ENCODE measurements around the gene TUBGCP6.
"Not testable (repeated sequence)": the region's sequence is repeated elsewhere in the genome, so short reads cannot be mapped to it uniquely, and the experiment has no call there.

TUBGCP6 gene

GRCh38 chr22:50206599-50206998, 38.2 kb downstream of the TUBGCP6 start:
- no peak for DNase-seq (ENCODE audit: low read depth)
- TF ChIP-seq, protein P1, sequence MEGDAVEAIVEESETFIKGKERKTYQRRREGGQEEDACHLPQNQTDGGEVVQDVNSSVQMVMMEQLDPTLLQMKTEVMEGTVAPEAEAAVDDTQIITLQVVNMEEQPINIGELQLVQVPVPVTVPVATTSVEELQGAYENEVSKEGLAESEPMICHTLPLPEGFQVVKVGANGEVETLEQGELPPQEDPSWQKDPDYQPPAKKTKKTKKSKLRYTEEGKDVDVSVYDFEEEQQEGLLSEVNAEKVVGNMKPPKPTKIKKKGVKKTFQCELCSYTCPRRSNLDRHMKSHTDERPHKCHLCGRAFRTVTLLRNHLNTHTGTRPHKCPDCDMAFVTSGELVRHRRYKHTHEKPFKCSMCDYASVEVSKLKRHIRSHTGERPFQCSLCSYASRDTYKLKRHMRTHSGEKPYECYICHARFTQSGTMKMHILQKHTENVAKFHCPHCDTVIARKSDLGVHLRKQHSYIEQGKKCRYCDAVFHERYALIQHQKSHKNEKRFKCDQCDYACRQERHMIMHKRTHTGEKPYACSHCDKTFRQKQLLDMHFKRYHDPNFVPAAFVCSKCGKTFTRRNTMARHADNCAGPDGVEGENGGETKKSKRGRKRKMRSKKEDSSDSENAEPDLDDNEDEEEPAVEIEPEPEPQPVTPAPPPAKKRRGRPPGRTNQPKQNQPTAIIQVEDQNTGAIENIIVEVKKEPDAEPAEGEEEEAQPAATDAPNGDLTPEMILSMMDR (IDR thresholded peaks at IDR 0.05; ENCODE audit: control insufficient read depth, extremely low read depth, insufficient read depth): peak; percentile 31; the same call in 1 of the 2 replicates
- no peak overlapping the region for H3K4me3 ChIP-seq (ENCODE audit: low read depth, low read length)

- DNase-seq (ENCODE audit: low read depth): no peak
Measured at GRCh38 chr22:50205781-50206569, 38.8 kb downstream of the TUBGCP6 start.

GRCh38 chr22:50204998-50205397, 39.8 kb downstream of the TUBGCP6 start:
- not testable (repeated sequence) for DNase-seq (ENCODE audit: low read depth); H3K4me3 ChIP-seq (ENCODE audit: low read depth, low read length)

More at GRCh38 chr22:50205781-50206569, 38.8 kb downstream of the TUBGCP6 start:
- no peak overlapping the region for H3K4me3 ChIP-seq (ENCODE audit: low read depth, low read length)
- TF ChIP-seq, protein P1 (IDR thresholded peaks at IDR 0.05; ENCODE audit: control insufficient read depth, extremely low read depth, insufficient read depth): no peak

- no peak overlapping the region for H3K4me3 ChIP-seq (ENCODE audit: low read depth, low read length)
- TF ChIP-seq, protein P1 (IDR thresholded peaks at IDR 0.05; ENCODE audit: control insufficient read depth, extremely low read depth, insufficient read depth): no peak
- no peak for DNase-seq (ENCODE audit: low read depth)
Measured at GRCh38 chr22:50204571-50204970, 40.3 kb downstream of the TUBGCP6 start.

- no peak overlapping the region for H3K4me3 ChIP-seq (ENCODE audit: low read depth, low read length)
- TF ChIP-seq, protein P1 (IDR thresholded peaks at IDR 0.05; ENCODE audit: control insufficient read depth, extremely low read depth, insufficient read depth): no peak
- no peak for DNase-seq (ENCODE audit: low read depth)
Measured at GRCh38 chr22:50203288-50203687, 41.5 kb downstream of the TUBGCP6 start.

- TF ChIP-seq, protein P1 (IDR thresholded peaks at IDR 0.05; ENCODE audit: control insufficient read depth, extremely low read depth, insufficient read depth): no peak
- no peak for DNase-seq (ENCODE audit: low read depth)
- H3K4me3 ChIP-seq (ENCODE audit: low read depth, low read length): peak overlapping the region; percentile 78
Measured at GRCh38 chr22:50202130-50202666, 42.6 kb downstream of the TUBGCP6 start.

DNA sequence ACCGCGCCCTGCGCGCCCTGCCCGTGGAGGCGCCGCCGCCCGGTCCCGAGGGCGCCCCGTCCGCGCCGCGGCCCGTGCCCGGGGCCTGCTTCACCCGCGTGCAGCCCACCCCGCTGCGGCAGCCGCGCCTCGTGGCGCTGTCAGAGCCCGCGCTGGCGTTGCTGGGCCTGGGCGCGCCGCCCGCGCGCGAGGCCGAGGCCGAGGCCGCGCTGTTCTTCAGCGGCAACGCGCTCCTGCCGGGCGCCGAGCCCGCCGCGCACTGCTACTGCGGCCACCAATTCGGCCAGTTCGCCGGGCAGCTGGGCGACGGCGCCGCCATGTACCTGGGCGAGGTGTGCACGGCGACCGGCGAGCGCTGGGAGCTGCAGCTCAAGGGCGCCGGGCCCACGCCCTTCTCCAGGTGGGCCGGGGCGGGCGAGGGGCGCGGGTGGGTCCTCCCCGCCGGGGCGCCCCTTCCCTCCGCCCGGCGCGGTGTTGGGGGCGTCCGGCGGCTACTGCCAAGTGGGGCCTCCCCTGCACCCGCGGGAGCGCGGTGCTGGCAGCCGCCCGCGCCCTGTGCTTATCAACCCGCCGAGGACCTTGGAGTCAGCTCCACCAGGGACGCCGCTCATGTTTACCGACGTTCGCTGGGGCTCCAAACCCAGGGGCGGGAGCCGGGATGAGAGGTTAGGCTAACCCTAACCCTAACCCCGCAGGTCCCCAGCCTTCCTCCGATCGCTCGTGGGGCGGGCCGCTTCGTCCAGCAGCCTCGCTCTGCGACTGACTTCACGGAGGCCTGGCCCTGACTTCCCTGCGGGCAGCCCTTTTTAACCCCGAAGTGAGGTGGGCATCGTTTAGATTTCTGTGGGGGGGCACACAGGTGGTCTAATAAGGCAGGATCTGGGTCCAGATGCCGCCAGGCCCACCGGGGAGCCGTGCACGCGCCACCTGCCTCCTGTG, 43.4 kb downstream of the TUBGCP6 start:
- TF ChIP-seq, protein P1 (IDR thresholded peaks at IDR 0.05; ENCODE audit: control insufficient read depth, extremely low read depth, insufficient read depth): no peak
- no peak for DNase-seq (ENCODE audit: low read depth)
- peak overlapping the region; percentile 78 for H3K4me3 ChIP-seq (ENCODE audit: low read depth, low read length)
